Measurements from ENCODE around the gene NF2. TPM values are rescaled to one million over a fixed set of nuclear protein-coding genes. Genes with fewer than 3 reads are reported as not detected.
"Not testable (repeated sequence)": the region's sequence is repeated elsewhere in the genome, so short reads cannot be mapped to it uniquely, and the experiment has no call there.

NF2 gene
- total RNA-seq = 22.2 TPM
- 7.0 TPM for polyA plus RNA-seq
- long read RNA-seq, donor 1 = 0 reads
- long read RNA-seq, donor 2, full-length matches to known transcripts = 4 of 4 reads
- long read RNA-seq, donor 2, partial matches to known transcripts = 0 of 4 reads
- long read RNA-seq, donor 2, other reads (novel, unspliced or antisense) = 0 of 4 reads
- long read RNA-seq, donor 3, partial matches to known transcripts = 10 of 11 reads
- long read RNA-seq, donor 3, other reads (novel, unspliced or antisense) = 0 of 11 reads
- long read RNA-seq, donor 4, full-length matches to known transcripts = 4 of 4 reads
- long read RNA-seq, donor 4, partial matches to known transcripts = 0 of 4 reads
- long read RNA-seq, donor 4, other reads (novel, unspliced or antisense) = 0 of 4 reads
- long read RNA-seq, donor 5, full-length matches to known transcripts = 3 of 3 reads
- long read RNA-seq, donor 5, partial matches to known transcripts = 0 of 3 reads
- long read RNA-seq, donor 5, other reads (novel, unspliced or antisense) = 0 of 3 reads
- long read RNA-seq, donor 6, full-length matches to known transcripts = 3 of 3 reads
- long read RNA-seq, donor 6, partial matches to known transcripts = 0 of 3 reads
- long read RNA-seq, donor 6, other reads (novel, unspliced or antisense) = 0 of 3 reads
- long read RNA-seq, donor 7, full-length matches to known transcripts = 3 of 3 reads
- long read RNA-seq, donor 7, partial matches to known transcripts = 0 of 3 reads
- long read RNA-seq, donor 7, other reads (novel, unspliced or antisense) = 0 of 3 reads
- long read RNA-seq, donor 8, full-length matches to known transcripts = 1 of 1 reads
- long read RNA-seq, donor 8, partial matches to known transcripts = 0 of 1 reads
- long read RNA-seq, donor 8, other reads (novel, unspliced or antisense) = 0 of 1 reads
- long read RNA-seq, donor 9 = 0 reads
- long read RNA-seq, donor 10, full-length matches to known transcripts = 1 of 1 reads
- long read RNA-seq, donor 10, partial matches to known transcripts = 0 of 1 reads
- long read RNA-seq, donor 10, other reads (novel, unspliced or antisense) = 0 of 1 reads

GRCh38 chr22:29603358-29604075, at the start of gene NF2:
Gene NF2 (plus strand): TSS chr22:29603633. CDS start chr22:29603999, 366 bp downstream.
- under 1% methylated on average over 74 of the region's 74 CpGs for WGBS
- H3K4me3 ChIP-seq (ENCODE audit: low read length in 2 of 2) = peak within 1 kb of the TSS; percentile 80 to 95

GRCh38 chr22:29555065-29555644, 48.3 kb upstream of the NF2 start:
- DNase-seq (ENCODE audit: low read depth in 6 of 9, low spot score in 9 of 9) = no peak
- WGBS = 98% methylated on average over 4 of the region's 4 CpGs
- H3K36me3 ChIP-seq (ENCODE audit: control insufficient read depth in 2 of 2, insufficient read depth in 2 of 2, low read length in 1 of 2) = peaks cover 18 to 35% of the 10 kb centered on the region in 2 donors
- no peak overlapping the region for H3K27ac ChIP-seq (ENCODE audit: low read depth in 1 of 2, low read length in 1 of 2)
- no peak overlapping the region for H3K4me3 ChIP-seq (ENCODE audit: low read length in 2 of 2)
- H3K4me1 ChIP-seq (ENCODE audit: control insufficient read depth in 2 of 2, insufficient read depth in 2 of 2, low read length in 2 of 2) = peaks cover 5% of the 10 kb centered on the region in 2 donors
- H3K9me3 ChIP-seq (ENCODE audit: control insufficient read depth in 2 of 2, insufficient read depth in 1 of 2, low read length in 1 of 2) = no peaks in the 10 kb centered on the region
- no peaks in the 10 kb centered on the region for H3K27me3 ChIP-seq (ENCODE audit: control insufficient read depth in 2 of 2, insufficient read depth in 1 of 2, low read length in 1 of 2)

More at GRCh38 chr22:29603358-29604075, at the start of gene NF2:
- Histone ChIP-seq H3K27me3 (ENCODE audit: control insufficient read depth in 2 of 2, insufficient read depth in 1 of 2, low read length in 1 of 2) (no peaks in the 10 kb centered on the region), H3K36me3 (ENCODE audit: control insufficient read depth in 2 of 2, insufficient read depth in 2 of 2, low read length in 1 of 2) (peaks cover 0 to 4% of the 10 kb centered on the region in 2 donors), H3K9me3 (ENCODE audit: control insufficient read depth in 2 of 2, insufficient read depth in 1 of 2, low read length in 1 of 2) (no peaks in the 10 kb centered on the region), H3K4me1 (ENCODE audit: control insufficient read depth in 2 of 2, insufficient read depth in 2 of 2, low read length in 2 of 2) (peaks cover 0 to 20% of the 10 kb centered on the region in 2 donors), H3K27ac (ENCODE audit: low read depth in 1 of 2, low read length in 1 of 2) (peak within 1 kb of the TSS; percentile 92 to 95)
- peak; percentile 96 to 100 (median 99) for DNase-seq (ENCODE audit: low read depth in 6 of 9, low spot score in 9 of 9)

- Histone ChIP-seq H3K9me3 (ENCODE audit: control insufficient read depth in 2 of 2, insufficient read depth in 1 of 2, low read length in 1 of 2) (no peaks in the 10 kb centered on the region), H3K27me3 (ENCODE audit: control insufficient read depth in 2 of 2, insufficient read depth in 1 of 2, low read length in 1 of 2) (no peaks in the 10 kb centered on the region), H3K36me3 (ENCODE audit: control insufficient read depth in 2 of 2, insufficient read depth in 2 of 2, low read length in 1 of 2) (peaks cover 34 to 51% of the 10 kb centered on the region in 2 donors), H3K4me1 (ENCODE audit: control insufficient read depth in 2 of 2, insufficient read depth in 2 of 2, low read length in 2 of 2) (peaks cover 2 to 3% of the 10 kb centered on the region in 2 donors), H3K27ac (ENCODE audit: low read depth in 1 of 2, low read length in 1 of 2) (no peak overlapping the region), H3K4me3 (ENCODE audit: low read length in 2 of 2) (no peak overlapping the region)
- DNase-seq (ENCODE audit: low read depth in 6 of 9, low spot score in 9 of 9) = no peak
- WGBS = 99% methylated on average over 6 of the region's 6 CpGs
These were observed 44.4 kb upstream of the NF2 start for GRCh38 chr22:29559030-29559429.

GRCh38 chr22:29559853-29560252, 43.6 kb upstream of the NF2 start:
- Histone ChIP-seq H3K4me1 (ENCODE audit: control insufficient read depth in 2 of 2, insufficient read depth in 2 of 2, low read length in 2 of 2) (no peaks in the 10 kb centered on the region), H3K9me3 (ENCODE audit: control insufficient read depth in 2 of 2, insufficient read depth in 1 of 2, low read length in 1 of 2) (no peaks in the 10 kb centered on the region), H3K27me3 (ENCODE audit: control insufficient read depth in 2 of 2, insufficient read depth in 1 of 2, low read length in 1 of 2) (no peaks in the 10 kb centered on the region), H3K36me3 (ENCODE audit: control insufficient read depth in 2 of 2, insufficient read depth in 2 of 2, low read length in 1 of 2) (peaks cover 36 to 54% of the 10 kb centered on the region in 2 donors), H3K4me3 (ENCODE audit: low read length in 2 of 2) (no peak overlapping the region), H3K27ac (ENCODE audit: low read depth in 1 of 2, low read length in 1 of 2) (no peak overlapping the region)
- over 99% methylated on average over 2 of the region's 2 CpGs for WGBS
- DNase-seq (ENCODE audit: low read depth in 6 of 9, low spot score in 9 of 9) = no peak

- no peak for DNase-seq (ENCODE audit: low read depth in 6 of 9, low spot score in 9 of 9)
- Histone ChIP-seq H3K4me3 (ENCODE audit: low read length in 2 of 2) (no peak overlapping the region), H3K27me3 (ENCODE audit: control insufficient read depth in 2 of 2, insufficient read depth in 1 of 2, low read length in 1 of 2) (no peaks in the 10 kb centered on the region), H3K4me1 (ENCODE audit: control insufficient read depth in 2 of 2, insufficient read depth in 2 of 2, low read length in 2 of 2) (no peaks in the 10 kb centered on the region), H3K9me3 (ENCODE audit: control insufficient read depth in 2 of 2, insufficient read depth in 1 of 2, low read length in 1 of 2) (no peaks in the 10 kb centered on the region), H3K36me3 (ENCODE audit: control insufficient read depth in 2 of 2, insufficient read depth in 2 of 2, low read length in 1 of 2) (peaks cover 37 to 41% of the 10 kb centered on the region in 2 donors), H3K27ac (ENCODE audit: low read depth in 1 of 2, low read length in 1 of 2) (no peak overlapping the region)
- 96% methylated on average over 6 of the region's 6 CpGs for WGBS
These were observed 39.6 kb upstream of the NF2 start for GRCh38 chr22:29563652-29564460.

GRCh38 chr22:29566513-29566912, 36.9 kb upstream of the NF2 start:
- not testable (repeated sequence) for H3K4me3 ChIP-seq (ENCODE audit: low read length in 2 of 2); H3K4me1 ChIP-seq (ENCODE audit: control insufficient read depth in 2 of 2, insufficient read depth in 2 of 2, low read length in 2 of 2); H3K27me3 ChIP-seq (ENCODE audit: control insufficient read depth in 2 of 2, insufficient read depth in 1 of 2, low read length in 1 of 2); H3K27ac ChIP-seq (ENCODE audit: low read depth in 1 of 2, low read length in 1 of 2); H3K9me3 ChIP-seq (ENCODE audit: control insufficient read depth in 2 of 2, insufficient read depth in 1 of 2, low read length in 1 of 2); DNase-seq (ENCODE audit: low read depth in 6 of 9, low spot score in 9 of 9)
- peaks cover 34 to 40% of the 10 kb centered on the region in 2 donors for H3K36me3 ChIP-seq (ENCODE audit: control insufficient read depth in 2 of 2, insufficient read depth in 2 of 2, low read length in 1 of 2)
- 97% methylated on average over 7 of the region's 7 CpGs for whole genome bisulfite sequencing

- H3K36me3 ChIP-seq (ENCODE audit: control insufficient read depth in 2 of 2, insufficient read depth in 2 of 2, low read length in 1 of 2) = peaks cover 27 to 33% of the 10 kb centered on the region in 2 donors
- no peak for DNase-seq (ENCODE audit: low read depth in 6 of 9, low spot score in 9 of 9)
- no peaks in the 10 kb centered on the region for H3K4me1 ChIP-seq (ENCODE audit: control insufficient read depth in 2 of 2, insufficient read depth in 2 of 2, low read length in 2 of 2)
These were observed 36.1 kb upstream of the NF2 start for GRCh38 chr22:29567338-29567737.

More at GRCh38 chr22:29567338-29567737, 36.1 kb upstream of the NF2 start:
- H3K9me3 ChIP-seq (ENCODE audit: control insufficient read depth in 2 of 2, insufficient read depth in 1 of 2, low read length in 1 of 2) = no peaks in the 10 kb centered on the region
- H3K27me3 ChIP-seq (ENCODE audit: control insufficient read depth in 2 of 2, insufficient read depth in 1 of 2, low read length in 1 of 2) = no peaks in the 10 kb centered on the region
- no peak overlapping the region for H3K4me3 ChIP-seq (ENCODE audit: low read length in 2 of 2)
- no peak overlapping the region for H3K27ac ChIP-seq (ENCODE audit: low read depth in 1 of 2, low read length in 1 of 2)
- 89% methylated on average over 7 of the region's 7 CpGs for whole genome bisulfite sequencing

All from thymus (tissue), 14 donors.